A549 (cell line): Measurements from ENCODE around the gene FER1L5.

Experiments used
- BHLHE40 ChIP-seq: IDR thresholded peaks from 2 replicates; pipeline ENCODE4 v1.6.1; 2012; ENCODE audit warnings: low read depth, low read length, inconsistent platforms
- CBX2 ChIP-seq: fragments of 200-600 bp; sonication (generic); IDR thresholded peaks from 2 replicates; pipeline ENCODE4 v1.6.1; 2016; ENCODE audit warnings: low read depth, mild to moderate bottlenecking, borderline replicate concordance
- CBX8 ChIP-seq: fragments of 200-600 bp; sonication (generic); IDR thresholded peaks from 2 replicates; pipeline ENCODE4 v1.6.1; 2016
- HOXA7 ChIP-seq: fragments of 250-450 bp; sonication (Bioruptor Pico); IDR thresholded peaks from 2 replicates; pipeline ENCODE4 v1.5.0; 2020; ENCODE audit warnings: mild to moderate bottlenecking, moderate library complexity
- MAFK ChIP-seq: fragments of 450-650 bp; IDR thresholded peaks from 2 replicates; pipeline ENCODE4 v1.6.1; 2014; ENCODE audit not compliant: partially characterized antibody
- NFE2L2 ChIP-seq: fragments of 150-350 bp; conservative IDR thresholded peaks from 2 replicates; pipeline ENCODE4 v1.6.1; 2014; ENCODE audit warnings: low read length
- RAD21 ChIP-seq, 2 experiments: fragments of >200 bp in 1 of 2; sonication (Bioruptor Twin) in 1 of 2; formaldehyde crosslinking in 1 of 2; IDR thresholded peaks in 1 of 2; conservative IDR thresholded peaks in 1 of 2; 2 replicates in 1 of 2; 3 replicates in 1 of 2; pipeline ENCODE4 v1.6.1; 2012 to 2018; ENCODE audit warnings: inconsistent platforms in 1 of 2
- RNF2 ChIP-seq: fragments of 200-600 bp; sonication (generic); IDR thresholded peaks from 2 replicates; pipeline ENCODE4 v1.6.1; 2016; ENCODE audit warnings: low read depth, mild to moderate bottlenecking, antibody characterized with exemption, moderate library complexity, borderline replicate concordance
- TF ChIP-seq, protein P1 (sequence below): fragments of >200 bp; sonication (Bioruptor Twin); formaldehyde crosslinking; IDR thresholded peaks from 3 replicates; pipeline ENCODE4 v1.5.1; 2016
- TF ChIP-seq, protein P2 (sequence below): fragments of 250-450 bp; sonication (Bioruptor Pico); IDR thresholded peaks from 2 replicates; pipeline ENCODE4 v1.5.0; 2020; ENCODE audit warnings: low read depth, mild to moderate bottlenecking, moderate library complexity
- TF ChIP-seq, protein P3 (sequence below): fragments of 200-600 bp; sonication (generic); IDR thresholded peaks from 2 replicates; pipeline ENCODE4 v1.6.1; 2016; ENCODE audit warnings: antibody characterized with exemption, mild to moderate bottlenecking, moderate library complexity
- TF ChIP-seq, protein P4 (sequence below): fragments of 450-650 bp; IDR thresholded peaks from 2 replicates; pipeline ENCODE4 v1.6.1; 2014; ENCODE audit warnings: antibody characterized with exemption
- TF ChIP-seq, protein P5 (sequence below): fragments of 150-350 bp; IDR thresholded peaks from 2 replicates; pipeline ENCODE4 v1.6.1; 2014; ENCODE audit warnings: low read depth, mild to moderate bottlenecking, low read length
- TF ChIP-seq, protein P6 (sequence below): IDR thresholded peaks from 2 replicates; pipeline ENCODE4 v1.6.1; 2012

DNA sequence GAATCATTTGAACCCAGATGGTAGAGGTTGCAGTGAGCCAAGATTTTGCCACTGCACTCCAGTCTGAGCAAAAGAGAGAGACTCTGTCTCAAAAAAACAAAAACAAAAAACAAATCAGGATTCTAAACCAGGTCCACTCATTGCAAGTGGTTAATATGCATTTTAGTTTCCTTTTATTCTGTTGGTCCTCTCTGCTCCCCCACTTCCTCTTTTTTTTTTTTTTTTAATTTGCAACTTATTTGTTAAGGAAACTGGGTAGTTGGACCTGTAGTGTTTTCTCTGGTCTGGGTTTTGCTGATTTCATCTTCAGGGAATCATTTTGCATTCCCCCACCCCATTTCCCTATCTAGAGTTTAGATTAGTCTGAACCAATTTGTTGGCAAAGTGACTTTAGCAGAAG lies 14.0 kb downstream of the FER1L5 start:
- TF ChIP-seq, protein P1, sequence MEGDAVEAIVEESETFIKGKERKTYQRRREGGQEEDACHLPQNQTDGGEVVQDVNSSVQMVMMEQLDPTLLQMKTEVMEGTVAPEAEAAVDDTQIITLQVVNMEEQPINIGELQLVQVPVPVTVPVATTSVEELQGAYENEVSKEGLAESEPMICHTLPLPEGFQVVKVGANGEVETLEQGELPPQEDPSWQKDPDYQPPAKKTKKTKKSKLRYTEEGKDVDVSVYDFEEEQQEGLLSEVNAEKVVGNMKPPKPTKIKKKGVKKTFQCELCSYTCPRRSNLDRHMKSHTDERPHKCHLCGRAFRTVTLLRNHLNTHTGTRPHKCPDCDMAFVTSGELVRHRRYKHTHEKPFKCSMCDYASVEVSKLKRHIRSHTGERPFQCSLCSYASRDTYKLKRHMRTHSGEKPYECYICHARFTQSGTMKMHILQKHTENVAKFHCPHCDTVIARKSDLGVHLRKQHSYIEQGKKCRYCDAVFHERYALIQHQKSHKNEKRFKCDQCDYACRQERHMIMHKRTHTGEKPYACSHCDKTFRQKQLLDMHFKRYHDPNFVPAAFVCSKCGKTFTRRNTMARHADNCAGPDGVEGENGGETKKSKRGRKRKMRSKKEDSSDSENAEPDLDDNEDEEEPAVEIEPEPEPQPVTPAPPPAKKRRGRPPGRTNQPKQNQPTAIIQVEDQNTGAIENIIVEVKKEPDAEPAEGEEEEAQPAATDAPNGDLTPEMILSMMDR = no peak
- TF ChIP-seq, protein P2, sequence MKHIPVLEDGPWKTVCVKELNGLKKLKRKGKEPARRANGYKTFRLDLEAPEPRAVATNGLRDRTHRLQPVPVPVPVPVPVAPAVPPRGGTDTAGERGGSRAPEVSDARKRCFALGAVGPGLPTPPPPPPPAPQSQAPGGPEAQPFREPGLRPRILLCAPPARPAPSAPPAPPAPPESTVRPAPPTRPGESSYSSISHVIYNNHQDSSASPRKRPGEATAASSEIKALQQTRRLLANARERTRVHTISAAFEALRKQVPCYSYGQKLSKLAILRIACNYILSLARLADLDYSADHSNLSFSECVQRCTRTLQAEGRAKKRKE = no peak
- TF ChIP-seq CBX8 (no peak), BHLHE40 (no peak), MAFK (no peak), NFE2L2 (no peak), RAD21 (conservative IDR thresholded peaks at IDR 0.05 in 1 of 2, IDR thresholded peaks at IDR 0.05 in 1 of 2) (no peak), CBX2 (no peak), HOXA7 (CRISPR knock-in tag) (no peak), RNF2 (no peak)
- TF ChIP-seq, protein P3, sequence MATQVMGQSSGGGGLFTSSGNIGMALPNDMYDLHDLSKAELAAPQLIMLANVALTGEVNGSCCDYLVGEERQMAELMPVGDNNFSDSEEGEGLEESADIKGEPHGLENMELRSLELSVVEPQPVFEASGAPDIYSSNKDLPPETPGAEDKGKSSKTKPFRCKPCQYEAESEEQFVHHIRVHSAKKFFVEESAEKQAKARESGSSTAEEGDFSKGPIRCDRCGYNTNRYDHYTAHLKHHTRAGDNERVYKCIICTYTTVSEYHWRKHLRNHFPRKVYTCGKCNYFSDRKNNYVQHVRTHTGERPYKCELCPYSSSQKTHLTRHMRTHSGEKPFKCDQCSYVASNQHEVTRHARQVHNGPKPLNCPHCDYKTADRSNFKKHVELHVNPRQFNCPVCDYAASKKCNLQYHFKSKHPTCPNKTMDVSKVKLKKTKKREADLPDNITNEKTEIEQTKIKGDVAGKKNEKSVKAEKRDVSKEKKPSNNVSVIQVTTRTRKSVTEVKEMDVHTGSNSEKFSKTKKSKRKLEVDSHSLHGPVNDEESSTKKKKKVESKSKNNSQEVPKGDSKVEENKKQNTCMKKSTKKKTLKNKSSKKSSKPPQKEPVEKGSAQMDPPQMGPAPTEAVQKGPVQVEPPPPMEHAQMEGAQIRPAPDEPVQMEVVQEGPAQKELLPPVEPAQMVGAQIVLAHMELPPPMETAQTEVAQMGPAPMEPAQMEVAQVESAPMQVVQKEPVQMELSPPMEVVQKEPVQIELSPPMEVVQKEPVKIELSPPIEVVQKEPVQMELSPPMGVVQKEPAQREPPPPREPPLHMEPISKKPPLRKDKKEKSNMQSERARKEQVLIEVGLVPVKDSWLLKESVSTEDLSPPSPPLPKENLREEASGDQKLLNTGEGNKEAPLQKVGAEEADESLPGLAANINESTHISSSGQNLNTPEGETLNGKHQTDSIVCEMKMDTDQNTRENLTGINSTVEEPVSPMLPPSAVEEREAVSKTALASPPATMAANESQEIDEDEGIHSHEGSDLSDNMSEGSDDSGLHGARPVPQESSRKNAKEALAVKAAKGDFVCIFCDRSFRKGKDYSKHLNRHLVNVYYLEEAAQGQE = no peak
- TF ChIP-seq, protein P4, sequence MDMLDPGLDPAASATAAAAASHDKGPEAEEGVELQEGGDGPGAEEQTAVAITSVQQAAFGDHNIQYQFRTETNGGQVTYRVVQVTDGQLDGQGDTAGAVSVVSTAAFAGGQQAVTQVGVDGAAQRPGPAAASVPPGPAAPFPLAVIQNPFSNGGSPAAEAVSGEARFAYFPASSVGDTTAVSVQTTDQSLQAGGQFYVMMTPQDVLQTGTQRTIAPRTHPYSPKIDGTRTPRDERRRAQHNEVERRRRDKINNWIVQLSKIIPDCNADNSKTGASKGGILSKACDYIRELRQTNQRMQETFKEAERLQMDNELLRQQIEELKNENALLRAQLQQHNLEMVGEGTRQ = no peak
- TF ChIP-seq, protein P5, sequence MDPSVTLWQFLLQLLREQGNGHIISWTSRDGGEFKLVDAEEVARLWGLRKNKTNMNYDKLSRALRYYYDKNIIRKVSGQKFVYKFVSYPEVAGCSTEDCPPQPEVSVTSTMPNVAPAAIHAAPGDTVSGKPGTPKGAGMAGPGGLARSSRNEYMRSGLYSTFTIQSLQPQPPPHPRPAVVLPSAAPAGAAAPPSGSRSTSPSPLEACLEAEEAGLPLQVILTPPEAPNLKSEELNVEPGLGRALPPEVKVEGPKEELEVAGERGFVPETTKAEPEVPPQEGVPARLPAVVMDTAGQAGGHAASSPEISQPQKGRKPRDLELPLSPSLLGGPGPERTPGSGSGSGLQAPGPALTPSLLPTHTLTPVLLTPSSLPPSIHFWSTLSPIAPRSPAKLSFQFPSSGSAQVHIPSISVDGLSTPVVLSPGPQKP = no peak
- TF ChIP-seq, protein P6, sequence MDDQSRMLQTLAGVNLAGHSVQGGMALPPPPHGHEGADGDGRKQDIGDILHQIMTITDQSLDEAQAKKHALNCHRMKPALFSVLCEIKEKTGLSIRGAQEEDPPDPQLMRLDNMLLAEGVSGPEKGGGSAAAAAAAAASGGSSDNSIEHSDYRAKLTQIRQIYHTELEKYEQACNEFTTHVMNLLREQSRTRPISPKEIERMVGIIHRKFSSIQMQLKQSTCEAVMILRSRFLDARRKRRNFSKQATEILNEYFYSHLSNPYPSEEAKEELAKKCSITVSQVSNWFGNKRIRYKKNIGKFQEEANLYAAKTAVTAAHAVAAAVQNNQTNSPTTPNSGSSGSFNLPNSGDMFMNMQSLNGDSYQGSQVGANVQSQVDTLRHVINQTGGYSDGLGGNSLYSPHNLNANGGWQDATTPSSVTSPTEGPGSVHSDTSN = no peak
